SKM-1 treated with dmso at 0.1 percent for 144 hours (cell line): ENCODE measurements around the gene MT1HL1.

Experiments
- DNase-seq: peaks from one replicate; lab custom pipeline; 2025; ENCODE audit not compliant: unreplicated experiment; lab: John Stamatoyannopoulos, UW

The MT1HL1 gene

DNA sequence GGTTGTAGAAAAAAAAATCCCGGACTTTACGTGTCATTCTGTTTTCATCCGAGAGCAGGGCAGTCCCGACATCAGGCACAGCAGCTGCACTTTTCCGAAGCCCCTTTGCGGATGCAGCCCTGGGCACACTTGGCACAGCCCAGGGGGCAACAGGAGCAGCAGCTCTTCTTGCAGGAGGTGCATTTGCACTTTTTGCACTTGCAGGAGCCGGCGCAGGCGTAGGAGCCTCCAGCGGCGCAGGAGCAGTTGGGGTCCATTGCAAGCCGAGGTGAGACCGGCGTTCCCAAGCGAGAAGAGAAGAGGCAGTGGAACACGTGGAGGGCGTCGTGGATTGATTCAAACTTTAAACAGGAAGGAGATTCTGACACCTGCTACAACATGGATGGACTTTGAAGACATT lies at the start of gene MT1HL1:
MT1HL1 (minus strand) TSS at position 326 of the 400 bp plus-strand sequence; CDS start at position 257, 69 bp downstream.
- no peak for DNase-seq

DNA sequence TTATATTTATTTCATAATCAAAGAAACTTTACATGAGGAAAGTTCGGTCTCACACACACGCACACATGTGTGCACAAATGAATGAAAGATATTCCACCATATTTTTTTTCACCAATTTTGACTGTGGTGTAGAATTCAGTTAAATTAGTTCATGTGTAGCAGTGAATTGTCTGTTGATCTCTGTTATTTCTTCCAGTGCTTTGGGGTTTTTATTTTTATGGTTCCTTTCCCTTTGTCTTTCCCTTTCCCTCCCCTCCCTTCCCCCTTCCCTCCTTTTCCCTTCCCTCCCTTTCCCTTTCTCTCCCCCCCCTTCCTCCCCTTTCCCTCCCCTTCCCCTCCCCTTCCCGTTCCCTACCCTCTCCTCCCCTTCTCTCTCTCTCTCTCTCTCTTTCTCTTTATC lies 46.7 kb upstream of the MT1HL1 start:
- DNase-seq: no peak

DNA sequence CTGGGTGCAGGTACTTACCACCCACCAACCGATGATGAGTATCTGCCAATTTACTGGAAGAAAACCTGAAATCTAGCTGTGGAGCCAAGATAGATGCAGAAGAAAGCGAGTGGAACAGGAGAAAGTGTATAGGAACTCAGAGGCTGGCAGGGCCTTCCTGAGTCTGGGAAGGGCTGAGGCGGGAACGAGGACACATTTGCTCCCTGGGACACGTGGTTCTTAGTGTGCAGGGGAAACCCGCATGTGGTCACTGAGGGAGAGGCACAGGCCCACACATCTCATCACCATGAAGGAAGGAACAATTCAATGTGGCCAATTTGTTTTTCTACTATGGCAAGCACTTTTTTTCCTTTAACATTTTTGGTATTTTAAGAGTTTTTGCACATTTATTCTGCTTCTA lies 45.9 kb upstream of the MT1HL1 start:
- no peak for DNase-seq

DNA sequence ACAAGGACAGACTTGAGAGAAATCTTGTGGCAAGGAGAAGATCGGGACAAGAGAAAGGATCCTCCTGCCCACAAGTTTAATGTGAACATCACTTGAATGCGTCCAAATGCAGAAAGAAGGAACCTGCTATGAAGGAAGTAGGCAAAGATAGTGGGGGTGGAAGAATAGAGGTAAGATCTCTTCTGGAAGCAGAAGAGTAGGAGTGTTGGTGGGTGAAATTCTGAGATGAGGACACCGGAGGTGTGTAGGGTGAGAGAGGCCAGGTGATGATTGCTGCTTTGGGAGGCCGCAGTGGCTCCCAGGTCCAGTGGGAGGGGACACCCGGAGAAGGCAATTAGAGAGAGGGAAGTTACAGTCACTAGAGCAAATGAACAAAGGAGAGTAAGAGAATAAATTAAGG lies 44.6 kb upstream of the MT1HL1 start:
- DNase-seq: no peak

DNA sequence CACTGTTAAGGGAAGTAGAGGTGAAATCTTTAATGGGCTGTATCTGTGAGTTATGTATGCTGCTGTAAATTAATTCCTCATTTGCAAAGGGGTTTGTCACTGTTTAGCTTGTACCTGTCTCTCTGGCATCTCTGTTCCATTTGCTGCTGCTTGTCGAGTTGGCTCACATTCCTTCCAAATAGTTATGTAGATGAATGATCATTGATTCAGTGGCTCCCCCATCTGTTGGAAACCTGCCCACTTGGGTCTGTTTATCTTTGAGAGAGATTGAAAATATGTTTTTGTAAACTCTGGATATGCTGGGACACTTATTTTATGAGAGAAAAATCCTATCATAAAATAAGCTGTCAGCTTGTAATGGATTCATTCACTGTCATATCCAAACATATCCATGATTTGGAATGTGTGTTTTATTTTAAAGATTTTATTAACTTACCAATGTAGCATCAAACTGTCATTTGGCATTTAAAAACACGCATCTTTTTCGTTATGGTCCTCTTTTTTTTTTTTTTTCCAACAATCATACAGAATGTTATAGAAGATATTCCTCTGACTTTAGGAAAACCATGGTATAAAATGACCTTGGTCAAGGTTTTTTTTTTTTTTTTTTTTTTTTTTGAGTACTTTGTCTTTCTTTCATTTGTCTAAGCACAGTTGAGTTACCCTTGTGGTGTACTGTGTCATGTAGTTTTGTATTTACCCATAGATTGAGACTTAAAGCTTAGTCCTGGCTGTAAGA lies 41.2 kb upstream of the MT1HL1 start:
- DNase-seq: no peak

DNA sequence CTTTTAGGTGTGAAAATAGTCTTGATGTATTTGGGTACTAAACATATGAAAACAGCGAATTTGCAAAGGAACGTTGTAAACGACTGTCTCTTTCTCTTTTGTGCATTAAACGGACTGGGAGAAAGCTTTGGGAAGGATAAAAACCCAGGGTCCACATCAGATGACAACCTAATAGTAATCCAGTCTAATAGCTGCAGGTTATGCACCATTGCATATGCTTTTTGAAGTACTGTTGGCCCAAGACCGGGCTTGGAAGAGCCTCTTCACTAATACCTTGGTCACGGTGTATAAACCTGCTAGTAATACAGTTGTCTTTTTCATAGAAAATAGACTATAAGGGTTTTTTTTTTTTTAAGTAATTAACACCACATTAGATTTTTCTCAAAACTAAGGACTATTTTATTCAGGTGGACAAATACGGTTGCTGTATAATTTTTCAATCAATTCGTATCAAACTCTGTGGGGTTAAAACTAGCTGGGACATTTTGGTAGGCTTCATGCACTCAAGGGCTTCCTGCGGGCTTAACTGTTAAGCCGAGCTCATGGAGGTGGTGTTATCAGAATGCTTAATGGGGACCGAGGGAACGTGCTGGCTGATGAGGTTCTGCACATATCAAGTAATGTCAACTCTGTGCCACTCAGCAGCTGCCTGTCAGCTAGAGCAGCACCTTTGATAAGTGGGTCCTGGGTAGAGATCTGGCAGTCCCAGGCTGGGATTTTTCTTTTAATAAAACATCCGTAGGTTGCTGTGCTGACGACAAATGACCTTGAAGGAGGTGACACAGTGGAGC lies 39.8 kb upstream of the MT1HL1 start:
- no peak for DNase-seq

DNA sequence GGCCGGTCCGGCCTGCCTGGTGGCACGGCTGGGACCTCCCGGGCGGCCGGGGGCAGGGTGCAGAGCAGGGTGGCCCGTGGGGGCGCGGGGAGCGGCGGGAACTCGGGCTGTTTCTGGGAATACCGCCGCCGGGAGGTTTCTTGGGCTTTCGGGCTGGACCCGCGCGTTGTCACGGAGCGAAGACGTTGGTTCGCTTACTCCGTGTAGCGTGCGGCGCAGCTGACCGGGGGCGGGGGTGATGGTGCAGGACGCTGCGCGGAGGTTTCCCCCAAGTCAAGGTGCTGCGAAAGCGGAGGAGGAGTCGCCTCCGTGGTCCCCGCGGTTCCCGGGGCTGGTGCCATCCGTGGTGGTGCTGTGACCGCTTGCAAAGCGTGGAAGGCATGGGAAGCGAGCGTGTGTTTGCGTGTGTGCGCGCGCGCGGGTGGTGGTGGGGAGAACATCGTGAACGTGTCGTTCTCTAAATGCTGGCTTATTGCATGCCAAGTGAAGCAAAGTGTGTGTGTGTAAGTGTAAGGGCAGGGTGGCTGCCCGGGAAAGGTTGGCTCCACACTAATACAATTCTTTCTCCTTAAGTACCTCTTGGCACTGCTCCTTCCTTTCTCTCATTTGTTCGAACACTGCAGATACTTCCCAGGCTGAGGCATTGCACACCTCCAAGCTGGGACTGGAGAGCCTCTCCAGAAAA lies 38.8 kb upstream of the MT1HL1 start:
- no peak for DNase-seq

DNA sequence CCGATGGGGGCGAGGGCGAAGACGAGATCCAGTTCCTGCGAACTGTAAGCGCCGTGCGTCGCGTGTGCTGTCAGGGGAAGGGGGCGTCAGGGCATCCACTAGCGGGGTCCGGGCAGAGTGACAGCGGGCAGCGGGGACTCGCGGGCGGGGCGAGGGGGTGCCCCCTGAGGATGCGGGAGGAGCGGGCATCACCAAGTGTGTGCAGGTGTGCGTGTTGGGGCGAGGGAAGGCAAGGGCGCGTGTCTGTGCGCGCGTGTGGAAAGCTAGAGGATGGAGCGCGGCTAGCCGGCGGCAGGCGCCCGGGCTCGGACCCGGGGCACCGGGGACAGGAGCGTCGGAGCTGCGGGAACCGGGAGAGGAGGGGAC lies 38.3 kb upstream of the MT1HL1 start:
- DNase-seq: no peak

DNA sequence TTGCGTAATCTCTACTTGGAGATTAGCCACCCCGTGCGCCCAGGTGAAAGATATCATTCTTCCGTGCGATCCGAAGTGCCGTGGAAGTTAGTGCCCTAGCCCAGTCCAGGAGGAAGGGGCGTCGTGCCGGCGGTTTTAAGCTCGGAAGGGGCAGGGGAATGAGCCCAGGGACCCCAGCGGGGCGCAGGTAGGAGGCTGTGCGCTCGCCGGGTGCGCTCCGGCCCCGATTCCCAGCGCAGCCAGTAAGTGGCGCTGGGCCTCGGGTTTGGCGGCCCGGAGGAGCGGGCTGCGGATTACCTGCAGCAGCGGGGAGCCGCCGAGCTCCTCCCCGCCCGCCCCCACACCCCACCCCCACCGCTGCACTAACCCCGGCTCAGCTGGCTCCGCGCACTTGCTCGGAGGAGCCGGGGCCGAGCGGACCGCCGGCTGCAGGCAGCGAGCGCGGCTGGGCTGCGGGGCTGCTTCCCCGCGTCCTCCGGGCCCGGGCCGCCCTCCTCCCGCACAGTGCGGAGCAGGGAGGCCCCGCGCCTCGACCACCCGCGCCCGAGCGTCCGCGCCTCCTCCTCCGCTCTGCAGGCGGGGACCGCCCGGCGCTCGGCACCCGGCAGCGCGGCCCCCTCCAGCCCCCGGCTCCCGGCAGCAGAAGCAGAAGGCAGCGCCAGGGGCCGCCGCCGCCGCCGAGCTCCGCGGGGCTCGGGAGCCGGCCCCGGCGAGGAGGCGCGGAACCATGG lies 37.7 kb upstream of the MT1HL1 start, which contains the start of gene RYR2:
RYR2 (plus strand) TSS at position 390 of the 731 bp plus-strand sequence; CDS start at position 728, 338 bp downstream.
- no peak for DNase-seq

DNA sequence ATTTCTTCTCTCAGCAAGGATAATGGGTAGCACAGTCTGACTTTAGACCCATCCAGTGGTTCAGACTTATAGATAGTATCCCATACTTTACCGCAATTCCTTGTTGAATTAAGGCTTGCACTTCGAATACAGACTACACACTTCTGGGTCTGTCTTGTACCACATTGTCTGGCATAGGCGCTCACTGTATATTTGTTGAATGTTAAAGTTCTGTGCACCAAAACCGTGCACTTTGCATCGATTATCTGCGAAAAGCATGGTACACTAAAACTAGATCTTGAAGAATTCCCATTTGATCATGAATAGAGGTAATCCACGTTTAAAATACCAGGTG lies 37.2 kb upstream of the MT1HL1 start:
- DNase-seq: no peak

DNA sequence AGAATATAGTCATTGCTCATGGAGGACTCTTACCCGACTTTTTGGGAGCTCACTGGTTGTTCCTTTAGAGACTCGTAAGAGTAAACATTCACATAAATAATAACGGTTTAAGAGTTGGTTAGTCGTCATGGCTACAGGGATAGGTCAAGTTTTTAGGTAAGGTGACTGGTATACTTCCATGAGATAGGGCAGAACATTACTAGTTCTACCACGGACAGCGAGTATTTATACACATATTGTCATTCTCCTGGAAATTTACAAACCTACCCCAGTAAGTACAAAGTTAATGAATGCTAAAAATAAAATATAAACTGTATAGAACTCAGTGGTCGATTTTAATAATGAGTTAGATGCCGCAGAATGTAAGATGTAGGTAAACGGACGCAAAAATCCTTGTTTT lies 36.6 kb upstream of the MT1HL1 start:
- no peak for DNase-seq

DNA sequence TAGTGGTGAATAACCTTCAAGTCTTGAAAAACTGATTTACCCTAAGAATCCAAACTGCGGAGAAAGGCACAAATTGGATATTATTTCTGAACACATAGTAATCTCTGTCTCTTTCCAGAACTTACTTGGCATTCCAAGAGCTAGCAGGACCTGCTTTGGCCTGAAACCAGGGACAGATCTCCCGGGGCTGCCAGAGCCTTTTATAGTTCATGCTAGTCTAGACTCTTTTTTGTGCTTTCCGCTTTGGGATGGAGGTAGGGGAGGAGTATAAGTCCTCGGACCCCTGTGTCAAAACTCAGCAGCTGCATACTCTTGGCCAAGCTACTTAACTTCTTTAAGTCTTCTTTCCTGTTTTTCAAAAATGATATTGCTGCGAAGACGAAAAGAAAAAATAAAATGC lies 34.0 kb upstream of the MT1HL1 start:
- no peak for DNase-seq

DNA sequence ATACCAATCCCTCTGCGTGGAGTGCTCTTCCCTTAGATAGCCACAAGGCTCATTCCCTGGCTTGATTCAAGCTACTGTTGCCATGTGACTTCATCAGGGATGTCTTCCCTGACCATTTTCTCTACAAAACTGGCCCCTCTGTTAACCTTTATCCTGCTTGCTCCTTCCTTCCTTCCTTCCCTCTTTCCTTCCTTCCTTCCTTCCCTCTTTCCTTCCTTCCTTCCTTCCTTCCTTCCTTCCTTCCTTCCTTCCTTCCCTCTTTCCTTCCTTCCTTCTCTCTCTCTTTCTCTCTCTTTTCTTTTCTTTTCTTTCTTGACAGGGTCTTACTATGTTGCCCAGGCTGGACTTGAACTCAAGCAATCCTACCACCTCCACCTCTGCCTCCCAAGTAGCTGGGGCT lies 31.5 kb upstream of the MT1HL1 start:
- no peak for DNase-seq

DNA sequence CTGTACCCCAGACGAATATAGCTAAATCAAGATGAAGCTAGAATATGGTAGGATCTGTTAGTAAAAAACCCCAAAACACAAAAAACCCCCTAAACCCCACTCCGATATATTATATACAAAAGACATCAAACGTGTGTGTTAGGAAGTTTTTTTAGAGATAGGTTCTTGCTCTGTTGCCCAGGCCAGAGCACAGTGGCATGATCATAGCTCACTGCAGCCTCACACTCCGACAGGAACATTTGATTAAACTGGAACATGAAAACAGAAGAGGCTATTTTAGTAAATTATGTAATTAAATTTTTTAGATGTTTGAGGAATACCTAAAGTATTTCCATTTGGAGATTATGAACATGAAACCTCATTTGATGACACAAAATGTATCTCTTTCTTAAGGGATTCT lies 29.6 kb upstream of the MT1HL1 start:
- no peak for DNase-seq

DNA sequence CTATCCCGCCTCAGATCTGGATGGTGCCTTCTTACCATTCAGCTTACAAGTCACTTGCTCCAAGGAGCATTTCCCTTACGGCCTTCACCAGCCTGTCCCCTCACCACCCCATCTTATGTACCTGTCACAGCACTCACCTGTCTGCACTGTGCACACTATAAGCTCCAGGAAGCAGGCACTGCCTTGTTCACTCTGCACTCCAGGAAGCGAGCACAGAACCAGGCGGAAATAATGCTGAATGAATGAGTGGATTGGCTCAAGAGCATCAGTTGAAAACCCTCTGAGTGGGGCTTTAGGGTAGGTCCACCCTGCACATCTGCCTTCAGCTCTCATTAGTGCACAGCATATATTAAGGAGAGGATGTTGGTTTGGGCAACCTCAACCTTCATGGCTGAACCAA lies 28.8 kb upstream of the MT1HL1 start:
- no peak for DNase-seq

DNA sequence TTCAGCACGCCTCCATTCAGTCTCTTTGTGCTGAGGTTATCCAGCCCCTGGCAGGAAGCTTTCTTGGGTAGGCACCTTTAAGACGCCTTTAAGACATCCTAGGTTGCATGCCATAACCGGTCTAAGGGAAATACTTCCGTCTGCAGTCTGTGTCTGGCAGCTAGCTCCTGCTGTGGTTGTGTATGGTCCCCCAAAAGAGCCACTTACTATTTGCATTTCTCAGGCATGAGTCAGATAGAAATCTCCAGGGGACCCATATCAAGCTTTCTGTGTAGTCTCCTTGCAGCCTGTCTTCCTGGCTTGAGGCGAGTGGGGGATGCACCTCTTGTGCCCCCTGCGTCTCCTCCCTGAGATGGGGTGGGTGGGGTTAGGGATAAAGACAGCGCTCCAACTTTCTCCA lies 27.8 kb upstream of the MT1HL1 start:
- no peak for DNase-seq

DNA sequence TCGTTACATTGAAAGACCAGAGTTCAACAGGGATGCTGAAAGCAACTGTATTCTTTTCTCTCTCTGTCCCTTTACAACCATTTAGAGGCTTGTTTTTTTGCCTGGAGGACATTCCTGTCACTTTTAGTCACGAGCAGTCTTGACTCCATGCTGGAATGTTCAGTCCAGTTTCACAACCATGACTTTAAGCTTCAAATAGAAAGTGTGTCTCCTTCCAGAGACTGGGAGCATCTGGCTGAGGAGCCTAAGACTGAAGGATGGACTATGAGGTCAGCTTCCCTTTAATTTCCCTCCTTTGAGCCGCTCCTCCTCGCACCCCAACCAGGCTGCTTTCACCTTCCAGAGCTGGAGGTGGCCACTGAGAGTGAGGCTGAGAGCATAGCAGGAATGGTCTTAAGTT lies 27.2 kb upstream of the MT1HL1 start:
- no peak for DNase-seq

DNA sequence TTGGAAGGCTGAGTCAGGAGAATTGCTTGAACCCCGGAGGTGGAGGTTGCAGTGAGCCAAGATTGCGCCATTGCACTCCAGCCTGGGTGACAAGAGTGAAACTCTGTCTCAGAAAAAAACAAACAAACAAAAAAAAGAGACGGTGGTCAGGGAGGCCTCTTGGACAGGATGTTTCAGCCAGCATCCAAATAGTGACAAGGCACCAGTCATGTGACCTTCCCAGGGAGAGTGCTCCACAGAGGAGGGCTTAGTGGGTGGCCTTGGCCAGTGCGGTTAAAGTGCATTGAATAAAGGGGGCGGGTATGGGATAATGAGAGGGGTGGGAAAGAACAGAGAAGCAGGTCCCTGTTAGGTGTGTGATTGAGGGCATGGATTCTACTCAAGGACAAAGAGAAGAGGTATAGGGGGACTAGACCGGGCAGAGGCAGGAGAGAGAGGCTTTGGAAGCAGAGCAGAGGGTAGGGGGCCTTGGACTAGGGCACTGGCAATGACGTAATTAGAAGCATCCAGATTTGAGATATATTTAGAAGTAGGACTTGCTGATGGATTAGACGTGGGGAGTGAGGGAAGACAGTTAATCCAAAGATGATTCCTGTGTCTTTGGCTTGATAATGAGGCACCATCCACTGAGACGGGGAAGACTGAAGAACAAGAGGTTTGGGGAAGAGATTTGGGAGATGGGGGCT lies 25.8 kb upstream of the MT1HL1 start:
- DNase-seq: no peak

DNA sequence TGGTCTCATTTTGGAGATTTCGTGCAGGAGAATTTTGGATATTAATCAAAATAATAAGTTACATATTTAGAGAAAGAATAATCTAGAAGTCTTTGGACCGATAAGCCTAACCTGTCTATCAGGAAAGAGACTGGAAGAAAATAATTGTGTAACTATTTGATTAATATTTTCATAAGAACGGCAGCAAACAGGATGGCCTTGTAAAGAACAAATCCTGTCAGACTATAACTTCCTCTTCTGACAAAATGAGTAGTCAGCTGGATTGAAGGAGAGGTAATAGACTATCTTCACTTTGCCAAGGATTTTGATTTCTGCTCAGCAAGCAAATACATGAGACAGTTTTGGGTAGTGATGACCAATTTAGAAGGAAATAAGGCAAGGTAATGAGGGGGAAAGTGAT lies 25.0 kb upstream of the MT1HL1 start:
- no peak for DNase-seq

DNA sequence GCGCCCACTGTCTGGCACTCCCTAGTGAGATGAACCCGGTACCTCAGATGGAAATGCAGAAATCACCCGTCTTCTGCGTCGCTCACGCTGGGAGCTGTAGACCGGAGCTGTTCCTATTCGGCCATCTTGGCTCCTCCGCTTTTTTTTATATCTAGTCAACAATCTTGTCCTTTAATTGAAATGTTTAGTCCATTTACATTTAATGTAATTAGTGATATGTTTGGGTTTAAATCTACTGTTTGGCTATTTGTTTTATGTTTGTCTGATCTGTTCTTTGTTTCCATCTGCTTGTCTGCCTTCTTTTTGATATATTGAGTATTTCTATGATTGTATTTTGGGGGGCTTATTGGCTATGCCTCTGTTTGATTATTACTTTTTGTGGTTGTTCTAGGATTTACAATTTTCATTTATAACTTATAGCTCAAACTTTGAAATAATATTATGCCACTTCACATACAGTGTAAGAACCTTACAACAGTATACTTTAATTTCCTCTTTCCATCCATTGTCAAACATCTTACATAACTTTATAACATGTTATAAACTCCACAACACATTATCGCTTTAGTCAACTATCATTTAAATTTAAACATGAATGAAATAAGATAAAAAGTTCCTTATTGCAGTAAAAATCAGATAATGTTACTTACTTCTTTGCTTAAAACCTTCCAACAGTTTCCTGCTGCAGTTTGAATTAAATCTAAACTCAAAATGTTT lies 21.3 kb upstream of the MT1HL1 start:
- no peak for DNase-seq
